Muscle of arm (tissue), 12 donors: ENCODE data around the gene HDAC7. TPM values are rescaled to one million over a fixed set of nuclear protein-coding genes. Genes with fewer than 3 reads are reported as not detected.
A peak's percentile ranks its signal among the peaks of the same experiment; 100 is the strongest.
"Not testable (repeated sequence)": the region's sequence is repeated elsewhere in the genome, so short reads cannot be mapped to it uniquely, and the experiment has no call there.

Experiments
- DNase-seq: peaks from one replicate; pipeline ENCODE4 v3.0.0-alpha.2; 2013
- polyA plus RNA-seq, 12 donors: library from polyadenylated mRNA; unstranded; fragments of 120-200 nt; gene quantifications; one replicate each; pipeline ENCODE4 v1.2.1, GENCODE V29; 2013; ENCODE audit not compliant: insufficient read length in 12 of 12

HDAC7 gene
- polyA plus RNA-seq, 12 donors, result 46.9 to 128 (median 60.7) TPM; not detected in 1

GRCh38 chr12:47832263-47832933 lies 12.7 kb upstream of the HDAC7 start:
- no peak for DNase-seq

- no peak for DNase-seq
Measured at GRCh38 chr12:47829584-47829983, 9.9 kb upstream of the HDAC7 start.

- no peak for DNase-seq
Measured at GRCh38 chr12:47828976-47829482, 9.3 kb upstream of the HDAC7 start.

- no peak for DNase-seq
Measured at GRCh38 chr12:47828008-47828975, 8.6 kb upstream of the HDAC7 start.

GRCh38 chr12:47825173-47825639 lies 5.5 kb upstream of the HDAC7 start:
- no peak for DNase-seq

- DNase-seq, result no peak
Measured at GRCh38 chr12:47824635-47825034, 4.9 kb upstream of the HDAC7 start.

- DNase-seq, result no peak
Measured at GRCh38 chr12:47824198-47824597, 4.5 kb upstream of the HDAC7 start.

GRCh38 chr12:47823422-47824086 lies 3.9 kb upstream of the HDAC7 start:
- no peak for DNase-seq

GRCh38 chr12:47822863-47823262 lies 3.2 kb upstream of the HDAC7 start:
- DNase-seq, result no peak

- DNase-seq, result no peak
Measured at GRCh38 chr12:47822401-47822800, 2.7 kb upstream of the HDAC7 start.

GRCh38 chr12:47821346-47821706 lies 1.6 kb upstream of the HDAC7 start:
- DNase-seq, result no peak

- DNase-seq, result peak; percentile 88
Measured at GRCh38 chr12:47820631-47821345, 1.1 kb upstream of the HDAC7 start.

GRCh38 chr12:47819138-47819895 lies 386 bp downstream of the HDAC7 start:
- no peak for DNase-seq

GRCh38 chr12:47818467-47819137 lies 1.1 kb downstream of the HDAC7 start:
- DNase-seq, result no peak

GRCh38 chr12:47818007-47818376 lies 1.7 kb downstream of the HDAC7 start:
- DNase-seq, result no peak

GRCh38 chr12:47817272-47818006 lies 2.3 kb downstream of the HDAC7 start:
- no peak for DNase-seq

GRCh38 chr12:47816403-47817271 lies 3.1 kb downstream of the HDAC7 start:
- no peak for DNase-seq

- not testable (repeated sequence) for DNase-seq
Measured at GRCh38 chr12:47815447-47815846, 4.3 kb downstream of the HDAC7 start.
